Transverse colon (tissue), 4 donors: ENCODE data around the gene TNNI3K. TPM values are rescaled to one million over a fixed set of nuclear protein-coding genes. Genes with fewer than 3 reads are reported as not detected.

Experiments
- DNase-seq: peaks from one replicate; pipeline ENCODE4 v3.0.0-alpha.2; 2019
- H3K27ac ChIP-seq, 4 donors: fragments of 200-600 bp; sonication (generic); 2 replicates each; pipeline ENCODE4 v1.5.1; 2016 to 2018; ENCODE audit warnings: inconsistent platforms in 4 of 4
- H3K27me3 ChIP-seq: fragments of 200-600 bp; sonication (generic); 2 replicates; pipeline ENCODE4 v1.5.1; 2017; ENCODE audit warnings: inconsistent platforms
- H3K36me3 ChIP-seq, 4 donors: fragments of 200-600 bp; sonication (generic); 2 replicates each; pipeline ENCODE4 v1.5.1; 2017 to 2019; ENCODE audit warnings: inconsistent platforms in 4 of 4
- H3K4me1 ChIP-seq, 4 donors: fragments of 200-600 bp; sonication (generic); 2 replicates each; pipeline ENCODE4 v1.5.1; 2017 to 2020; ENCODE audit warnings: inconsistent platforms in 4 of 4
- H3K4me3 ChIP-seq, 4 donors: fragments of 200-600 bp; sonication (generic); 1 replicate in 1 of 4; 2 replicates in 3 of 4; pipeline versions ENCODE4 v1.5.1 to v1.6.1; 2017 to 2019; ENCODE audit warnings: inconsistent platforms in 4 of 4
- H3K9me3 ChIP-seq, 2 donors: fragments of 200-600 bp; sonication (generic); 2 replicates each; pipeline ENCODE4 v1.5.1; 2017 to 2019; ENCODE audit warnings: inconsistent platforms in 2 of 2
- EP300 ChIP-seq: sonication (generic); formaldehyde crosslinking; IDR thresholded peaks from one replicate; pipeline ENCODE4 v1.6.1; 2017; ENCODE audit warnings: antibody characterized with exemption, low read depth
- POLR2A ChIP-seq: fragments of 450-650 bp; IDR thresholded peaks from one replicate; pipeline ENCODE4 v1.6.1; 2016; ENCODE audit warnings: antibody characterized with exemption, mild to moderate bottlenecking, moderate library complexity
- POLR2AphosphoS5 ChIP-seq, 3 donors: sonication (generic); formaldehyde crosslinking; IDR thresholded peaks; one replicate each; pipeline ENCODE4 v1.6.1; 2016; ENCODE audit warnings: antibody characterized with exemption in 3 of 3
- WGBS, 2 donors: methylation state at CpG; one replicate each; pipeline ENCODE4 v1.1.5; 2018; ENCODE audit warnings: low coverage in 1 of 2; 5-methylcytosine and 5-hydroxymethylcytosine counted together
- in situ Hi-C, 4 donors: fragments of 200-750 bp; cut with MboI; loops; one replicate each; pipeline versions ENCODE4 v1.15.0 to v1.15.1; 2017; ENCODE audit warnings: low sequenced_read_pairs in 3 of 4, low pct_ligation_motif_present in 1 of 4, low pct_unique_long_range_greater_than_20kb in 1 of 4
- intact Hi-C: fragments of 100-400 bp; cut with DNase I; formaldehyde crosslinking; loops from one replicate; pipeline ENCODE4 v1.15.1; 2023; ENCODE audit warnings: low total_unique reads
- total RNA-seq, 4 donors: library from RNA; depleted of rRNA; stranded (reverse); fragments of >200 nt; gene quantifications; one replicate each; pipeline ENCODE4 v1.1.0, GENCODE V29; 2016
- TF ChIP-seq, protein P1 (sequence below), 5 experiments: fragments of 200-600 bp in 3 of 5; fragments of 450-650 bp in 2 of 5; sonication (generic) in 3 of 5; IDR thresholded peaks; 1 replicate in 2 of 5; 2 replicates in 3 of 5; pipeline ENCODE4 v1.5.1; 2016 to 2017; ENCODE audit warnings: antibody characterized with exemption in 5 of 5, inconsistent platforms in 3 of 5, mild to moderate bottlenecking in 2 of 5, moderate library complexity in 1 of 5

Gene TNNI3K
- total RNA-seq, 4 donors from 2014 or later, result 0.95 to 14.2 (median 2.9) TPM; not detected in 1

DNA sequence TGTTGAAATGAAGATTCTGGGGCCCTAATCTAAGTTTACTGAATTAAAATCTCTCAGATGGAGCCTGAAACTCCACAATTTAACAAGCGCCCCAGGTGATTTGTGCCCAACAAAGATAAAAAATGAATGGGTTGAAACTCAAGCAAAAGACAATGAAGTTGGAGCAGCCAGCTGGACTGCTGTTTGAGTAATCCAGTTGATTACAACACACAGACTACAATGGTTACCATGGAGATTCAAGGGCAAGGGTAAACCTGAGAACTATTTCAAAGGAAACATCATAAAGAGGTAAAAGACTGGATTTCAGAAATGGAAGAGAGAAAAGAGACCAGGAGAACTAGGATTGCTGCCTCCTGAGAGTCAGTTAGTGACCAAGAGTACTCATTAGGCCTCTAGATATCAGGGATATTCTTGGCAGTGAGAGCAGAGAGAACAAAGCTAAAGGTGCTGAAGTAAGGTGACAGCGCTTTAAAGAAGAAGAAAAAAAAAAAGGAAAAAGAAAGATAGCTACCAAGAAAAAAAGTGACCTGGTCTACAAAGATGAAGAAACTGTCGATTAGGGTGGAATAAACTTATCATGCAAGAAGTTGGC, 232.7 kb downstream of the TNNI3K start:
- no peaks in the 10 kb centered on the region for H3K4me1 ChIP-seq
- H3K4me3 ChIP-seq, result no peak overlapping the region
- H3K27me3 ChIP-seq, result peaks cover 3% of the 10 kb centered on the region
- no peaks in the 10 kb centered on the region for H3K9me3 ChIP-seq
- TF ChIP-seq POLR2AphosphoS5 (IDR thresholded peaks at IDR 0.05) (no peak), EP300 (no peak), POLR2A (no peak)
- TF ChIP-seq, protein P1, sequence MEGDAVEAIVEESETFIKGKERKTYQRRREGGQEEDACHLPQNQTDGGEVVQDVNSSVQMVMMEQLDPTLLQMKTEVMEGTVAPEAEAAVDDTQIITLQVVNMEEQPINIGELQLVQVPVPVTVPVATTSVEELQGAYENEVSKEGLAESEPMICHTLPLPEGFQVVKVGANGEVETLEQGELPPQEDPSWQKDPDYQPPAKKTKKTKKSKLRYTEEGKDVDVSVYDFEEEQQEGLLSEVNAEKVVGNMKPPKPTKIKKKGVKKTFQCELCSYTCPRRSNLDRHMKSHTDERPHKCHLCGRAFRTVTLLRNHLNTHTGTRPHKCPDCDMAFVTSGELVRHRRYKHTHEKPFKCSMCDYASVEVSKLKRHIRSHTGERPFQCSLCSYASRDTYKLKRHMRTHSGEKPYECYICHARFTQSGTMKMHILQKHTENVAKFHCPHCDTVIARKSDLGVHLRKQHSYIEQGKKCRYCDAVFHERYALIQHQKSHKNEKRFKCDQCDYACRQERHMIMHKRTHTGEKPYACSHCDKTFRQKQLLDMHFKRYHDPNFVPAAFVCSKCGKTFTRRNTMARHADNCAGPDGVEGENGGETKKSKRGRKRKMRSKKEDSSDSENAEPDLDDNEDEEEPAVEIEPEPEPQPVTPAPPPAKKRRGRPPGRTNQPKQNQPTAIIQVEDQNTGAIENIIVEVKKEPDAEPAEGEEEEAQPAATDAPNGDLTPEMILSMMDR (IDR thresholded peaks at IDR 0.05), result no peak
- H3K36me3 ChIP-seq, result no peaks in the 10 kb centered on the region
- DNase-seq, result no peak
- intact Hi-C loops (no loop called here), in situ Hi-C loops (no loop called here)
- no peak overlapping the region for H3K27ac ChIP-seq
- 58 to 65% methylated on average over 2 to 3 of the region's 3 CpGs for WGBS, 2 donors

DNA sequence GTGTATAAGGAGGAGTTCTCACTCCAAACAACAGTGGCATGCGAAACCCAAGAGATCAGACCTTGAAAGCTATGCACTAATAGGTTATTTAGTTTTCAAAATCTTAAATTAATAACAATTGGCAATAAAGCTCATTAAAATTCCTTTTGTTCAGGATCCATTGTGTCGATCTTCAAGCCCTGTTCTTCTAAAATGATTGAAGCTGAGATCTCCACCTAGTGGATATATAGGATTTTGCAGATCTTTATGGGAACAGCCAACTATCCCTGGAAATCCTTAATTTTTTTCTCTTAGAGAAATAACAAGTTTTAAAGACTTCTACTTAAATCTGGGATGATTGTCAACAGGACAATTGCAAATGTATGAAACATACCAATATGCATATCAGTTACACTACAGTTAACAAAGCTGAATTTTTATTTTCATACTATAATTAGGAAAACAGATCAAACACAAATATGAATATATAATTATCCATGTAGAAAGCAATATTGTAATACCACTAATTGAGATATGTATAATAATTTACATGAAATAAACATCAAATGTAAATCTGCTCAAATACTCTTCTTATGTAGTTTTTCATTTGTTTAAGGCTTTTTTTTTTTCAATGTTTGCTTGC, 233.9 kb downstream of the TNNI3K start:
- Histone ChIP-seq H3K27ac (no peak overlapping the region), H3K4me3 (no peak overlapping the region), H3K9me3 (no peaks in the 10 kb centered on the region), H3K36me3 (no peaks in the 10 kb centered on the region), H3K27me3 (peaks cover 3% of the 10 kb centered on the region), H3K4me1 (no peaks in the 10 kb centered on the region)
- in situ Hi-C loops (no loop called here), intact Hi-C loops (no loop called here)
- TF ChIP-seq, protein P1 (IDR thresholded peaks at IDR 0.05), result peak; percentile 40 to 56 (median 50)
- no peak for TF ChIP-seq EP300
- no peak for DNase-seq
- 10 to 12% methylated on average over 2 of the region's 2 CpGs for WGBS, 2 donors

DNA sequence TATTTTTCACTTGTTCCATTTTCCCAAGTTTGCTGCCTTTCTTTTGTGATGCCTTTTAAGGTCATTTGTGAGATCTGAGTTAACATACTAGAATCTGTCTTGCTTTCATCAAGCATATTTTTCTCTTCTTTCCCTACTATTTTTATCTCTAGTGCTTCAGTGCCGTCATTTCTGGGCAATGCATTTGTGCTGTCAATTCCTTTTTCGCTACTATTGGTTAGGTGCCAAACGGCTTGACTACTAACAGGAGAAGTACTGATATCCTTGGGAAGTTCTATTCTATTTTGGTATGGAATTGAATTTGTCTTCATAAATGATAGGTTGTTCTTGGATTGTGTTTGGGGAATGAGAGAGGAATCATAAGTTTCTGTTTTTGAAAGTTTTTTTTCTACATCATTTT, 235.1 kb downstream of the TNNI3K start:
- 35 to 63% methylated on average over 3 of the region's 3 CpGs for WGBS, 2 donors
- Histone ChIP-seq H3K27me3 (peaks cover 3% of the 10 kb centered on the region), H3K4me3 (no peak overlapping the region), H3K9me3 (no peaks in the 10 kb centered on the region), H3K36me3 (no peaks in the 10 kb centered on the region), H3K4me1 (no peaks in the 10 kb centered on the region), H3K27ac (no peak overlapping the region)
- no peak for DNase-seq
- in situ Hi-C loops, result no loop called here
- intact Hi-C loops, result no loop called here
- no peak for TF ChIP-seq POLR2A
- TF ChIP-seq, protein P1 (IDR thresholded peaks at IDR 0.05), result no peak
- TF ChIP-seq EP300, result no peak
- TF ChIP-seq POLR2AphosphoS5 (IDR thresholded peaks at IDR 0.05), result no peak

DNA sequence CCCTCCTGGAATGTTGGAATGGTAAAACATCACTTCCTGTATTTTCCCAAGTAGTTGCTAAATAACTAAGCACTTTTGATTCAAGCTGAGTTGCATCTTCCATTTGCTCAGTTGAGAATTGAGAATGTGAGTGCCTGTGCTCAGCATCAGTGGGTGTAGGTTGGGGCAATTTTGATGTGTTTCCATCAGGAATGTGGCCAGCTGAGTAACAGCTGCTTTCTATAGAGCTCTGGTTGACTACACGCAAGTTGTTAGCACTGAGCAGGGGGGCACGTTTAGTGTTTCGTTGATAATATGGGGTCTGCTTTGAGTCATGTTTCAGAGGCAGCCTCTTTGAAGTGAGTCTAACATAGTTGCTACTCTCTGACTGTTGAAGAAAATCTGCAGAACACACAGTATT, 235.7 kb downstream of the TNNI3K start:
- Histone ChIP-seq H3K4me3 (no peak overlapping the region), H3K36me3 (no peaks in the 10 kb centered on the region), H3K9me3 (no peaks in the 10 kb centered on the region), H3K4me1 (no peaks in the 10 kb centered on the region), H3K27me3 (peaks cover 3% of the 10 kb centered on the region), H3K27ac (no peak overlapping the region)
- 77% methylated on average over 3 of the region's 3 CpGs; no CpG with 5 or more reads in 1 of the 2 donors for WGBS, 2 donors
- intact Hi-C loops, result no loop called here
- TF ChIP-seq POLR2AphosphoS5 (IDR thresholded peaks at IDR 0.05) (no peak), EP300 (no peak), POLR2A (no peak)
- TF ChIP-seq, protein P1 (IDR thresholded peaks at IDR 0.05), result no peak
- in situ Hi-C loops, result no loop called here
- DNase-seq, result no peak
